HCT116 (cell line): ENCODE data around the gene TMEM214. TPM values are rescaled to one million over a fixed set of nuclear protein-coding genes. Genes with fewer than 3 reads are reported as not detected.

Source experiments
- ATAC-seq: fragments of 200-7000 bp; cut with Tn5 transposase; 2 replicates; pipeline ENCODE4 v1.9.1; 2020; ENCODE audit warnings: mild to moderate bottlenecking, moderate library complexity
- BruUV-seq: library from RNA; stranded (reverse); fragments of 400-500 nt; replicated peaks from 2 replicates; lab custom pipeline; 2021; lab: Mats Ljungman, UMichigan
- CTCF ChIA-PET: fragments of 300-600 bp; sonication (Branson Sonifier 250); formaldehyde crosslinking; loops from one replicate; lab custom pipeline; 2021; ENCODE audit warnings: antibody characterized with exemption; lab: Charles Lee
- POLR2A ChIA-PET: fragments of 300-600, 350-600 bp; sonication (Branson Sonifier 250); formaldehyde crosslinking; loops from one replicate; lab custom pipeline; 2021; ENCODE audit warnings: antibody characterized with exemption; lab: Charles Lee
- RAD21 ChIA-PET, 2 experiments: fragments of 300-600 bp; sonication (Branson Sonifier 250); formaldehyde crosslinking; loops; one replicate each; lab custom pipeline; 2023; ENCODE audit warnings: low total read pairs in 2 of 2; ENCODE audit not compliant: uncharacterized antibody in 2 of 2, unreplicated experiment in 2 of 2, low non-redundant PET in 1 of 2; lab: Charles Lee
- DNase-seq: peaks from one replicate; pipeline ENCODE4 v3.0.0-alpha.2; 2010; ENCODE audit warnings: low read depth, low spot score
- H2AFZ ChIP-seq: fragments of 200-600 bp; shearing (Covaris generic), sonication (generic); 2 replicates; pipeline ENCODE4 v1.6.1; 2017; ENCODE audit warnings: low read depth, mixed run types, mixed read lengths, antibody characterized with exemption, low read length; ENCODE audit not compliant: poor library complexity, severe bottlenecking
- H3K27ac ChIP-seq: 2 replicates; pipeline ENCODE4 v1.5.1; 2012; ENCODE audit warnings: low read depth, low read length
- H3K27me3 ChIP-seq: fragments of 200-600 bp; sonication (generic); 2 replicates; pipeline ENCODE4 v1.6.1; 2016; ENCODE audit warnings: mixed run types, low read length, mixed read lengths; ENCODE audit not compliant: insufficient read depth
- H3K36me3 ChIP-seq, 2 experiments: fragments of 200-500 bp in 1 of 2; fragments of 200-600 bp in 1 of 2; sonication (Bioruptor generic) in 1 of 2; sonication (generic) in 1 of 2; 2 replicates each; pipeline versions ENCODE4 v1.5.1 to v1.6.1; 2014 to 2016; ENCODE audit warnings: low read length in 2 of 2, inconsistent platforms in 1 of 2, mixed read lengths in 1 of 2, mixed run types in 1 of 2; ENCODE audit not compliant: insufficient read depth in 2 of 2, control insufficient read depth in 1 of 2
- H3K4me1 ChIP-seq, 2 experiments: fragments of 200-600 bp in 1 of 2; sonication (generic) in 1 of 2; 2 replicates each; pipeline versions ENCODE4 v1.5.1 to v1.6.1; 2012 to 2017; ENCODE audit warnings: low read length in 2 of 2, inconsistent platforms in 1 of 2, mild to moderate bottlenecking in 1 of 2, mixed read lengths in 1 of 2, mixed run types in 1 of 2, moderate library complexity in 1 of 2; ENCODE audit not compliant: insufficient read depth in 2 of 2, control insufficient read depth in 1 of 2
- H3K4me2 ChIP-seq: fragments of 200-600 bp; sonication (generic); 2 replicates; pipeline ENCODE4 v1.6.1; 2017; ENCODE audit warnings: mixed run types, low read length, mixed read lengths
- H3K4me3 ChIP-seq, 2 experiments: fragments of 200-600 bp in 1 of 2; sonication (generic) in 1 of 2; replicated peaks in 1 of 2; 2 replicates each; pipeline ENCODE4 v1.5.1; 2011 to 2016; ENCODE audit warnings: low read length in 2 of 2, control low read depth in 1 of 2, low read depth in 1 of 2, mild to moderate bottlenecking in 1 of 2, mixed read lengths in 1 of 2, mixed run types in 1 of 2
- H3K79me2 ChIP-seq: fragments of 200-600 bp; sonication (generic); 2 replicates; pipeline ENCODE4 v1.6.1; 2017; ENCODE audit warnings: mild to moderate bottlenecking, mixed run types, low read length, moderate library complexity, mixed read lengths; ENCODE audit not compliant: insufficient read depth
- H3K9ac ChIP-seq: fragments of 200-600 bp; sonication (generic); 2 replicates; pipeline ENCODE4 v1.6.1; 2016; ENCODE audit warnings: low read length, mixed read lengths
- H3K9me2 ChIP-seq: fragments of 200-600 bp; sonication (generic), shearing (Covaris generic); 2 replicates; pipeline ENCODE4 v1.6.1; 2017; ENCODE audit warnings: mixed run types, mild to moderate bottlenecking, moderate library complexity; ENCODE audit not compliant: insufficient read depth
- H3K9me3 ChIP-seq, 2 experiments: fragments of 200-500 bp in 1 of 2; fragments of 200-600 bp in 1 of 2; sonication (Bioruptor generic) in 1 of 2; sonication (generic) in 1 of 2; 2 replicates each; pipeline ENCODE4 v1.6.1; 2014 to 2017; ENCODE audit warnings: low read length in 2 of 2, mixed read lengths in 2 of 2, inconsistent platforms in 1 of 2, low read depth in 1 of 2, mild to moderate bottlenecking in 1 of 2, mixed run types in 1 of 2, moderate library complexity in 1 of 2; ENCODE audit not compliant: control insufficient read depth in 1 of 2, insufficient read depth in 1 of 2
- H4K20me1 ChIP-seq: fragments of 200-600 bp; sonication (generic), shearing (Covaris generic); 2 replicates; pipeline ENCODE4 v1.6.1; 2017; ENCODE audit warnings: mixed run types, mild to moderate bottlenecking, moderate library complexity; ENCODE audit not compliant: insufficient read depth
- CBX3 ChIP-seq: IDR thresholded peaks from 2 replicates; pipeline ENCODE4 v1.6.1; 2012; ENCODE audit warnings: low read depth
- CTCF ChIP-seq, 3 experiments: fragments of 200-600 bp in 1 of 3; sonication (generic) in 1 of 3; IDR thresholded peaks in 2 of 3; conservative IDR thresholded peaks in 1 of 3; 2 replicates each; pipeline ENCODE4 v1.5.1; 2012 to 2017; ENCODE audit warnings: low read depth in 2 of 3, low read length in 2 of 3, antibody characterized with exemption in 1 of 3, borderline replicate concordance in 1 of 3, control low read depth in 1 of 3, mild to moderate bottlenecking in 1 of 3, mixed read lengths in 1 of 3, mixed run types in 1 of 3, moderate library complexity in 1 of 3; ENCODE audit not compliant: insufficient read depth in 1 of 3
- EGR1 ChIP-seq: IDR thresholded peaks from 2 replicates; pipeline ENCODE4 v1.6.1; 2012; ENCODE audit warnings: low read depth
- EZH2phosphoT487 ChIP-seq: fragments of 200-600 bp; IDR thresholded peaks from 2 replicates; pipeline ENCODE4 v1.6.1; 2018; ENCODE audit warnings: antibody characterized with exemption, borderline replicate concordance
- MAX ChIP-seq: IDR thresholded peaks from 2 replicates; pipeline ENCODE4 v1.6.1; 2012
- POLR2A ChIP-seq: IDR thresholded peaks from 2 replicates; pipeline ENCODE4 v1.7.0; 2011; ENCODE audit warnings: borderline replicate concordance; ENCODE audit not compliant: insufficient read depth, insufficient read length; ENCODE audit errors: extremely low read depth
- POLR2AphosphoS5 ChIP-seq: IDR thresholded peaks from 2 replicates; pipeline ENCODE4 v1.6.1; 2011; ENCODE audit warnings: mild to moderate bottlenecking, low read depth, low read length, moderate library complexity
- RAD21 ChIP-seq: IDR thresholded peaks from 2 replicates; pipeline ENCODE4 v1.6.1; 2012; ENCODE audit warnings: low read depth, mild to moderate bottlenecking
- SRF ChIP-seq: IDR thresholded peaks from 2 replicates; pipeline ENCODE4 v1.6.1; 2012; ENCODE audit warnings: low read depth
- TCF7L2 ChIP-seq: IDR thresholded peaks from 2 replicates; pipeline ENCODE4 v1.7.0; 2011; ENCODE audit warnings: borderline replicate concordance, inconsistent platforms; ENCODE audit not compliant: insufficient read depth, insufficient read length; ENCODE audit errors: extremely low read depth
- YY1 ChIP-seq: IDR thresholded peaks from 2 replicates; pipeline ENCODE4 v1.6.1; 2011; ENCODE audit warnings: low read length, low read depth, moderate library complexity, mild to moderate bottlenecking; ENCODE audit not compliant: insufficient replicate concordance; ENCODE audit errors: extremely low read depth
- ZFX ChIP-seq: fragments of 450-650 bp; IDR thresholded peaks from 2 replicates; pipeline ENCODE4 v1.6.1; 2017
- ZNF274 ChIP-seq: fragments of 200-500 bp; sonication (Bioruptor generic); IDR thresholded peaks from 2 replicates; pipeline ENCODE4 v1.6.1; 2014; ENCODE audit warnings: mild to moderate bottlenecking, low read depth, low read length, inconsistent platforms
- intact Hi-C: fragments of 100-400 bp; cut with micrococcal nuclease; formaldehyde crosslinking; loops from 2 replicates; pipeline ENCODE4 v1.10.0; 2022
- total RNA-seq: library from RNA; stranded (reverse); gene quantifications from one replicate; pipeline ENCODE4 v1.2.1, GENCODE V29; 2021; ENCODE audit not compliant: unreplicated experiment

Gene TMEM214
- total RNA-seq, 1 experiment from 2014 or later, result 69.8 TPM

DNA sequence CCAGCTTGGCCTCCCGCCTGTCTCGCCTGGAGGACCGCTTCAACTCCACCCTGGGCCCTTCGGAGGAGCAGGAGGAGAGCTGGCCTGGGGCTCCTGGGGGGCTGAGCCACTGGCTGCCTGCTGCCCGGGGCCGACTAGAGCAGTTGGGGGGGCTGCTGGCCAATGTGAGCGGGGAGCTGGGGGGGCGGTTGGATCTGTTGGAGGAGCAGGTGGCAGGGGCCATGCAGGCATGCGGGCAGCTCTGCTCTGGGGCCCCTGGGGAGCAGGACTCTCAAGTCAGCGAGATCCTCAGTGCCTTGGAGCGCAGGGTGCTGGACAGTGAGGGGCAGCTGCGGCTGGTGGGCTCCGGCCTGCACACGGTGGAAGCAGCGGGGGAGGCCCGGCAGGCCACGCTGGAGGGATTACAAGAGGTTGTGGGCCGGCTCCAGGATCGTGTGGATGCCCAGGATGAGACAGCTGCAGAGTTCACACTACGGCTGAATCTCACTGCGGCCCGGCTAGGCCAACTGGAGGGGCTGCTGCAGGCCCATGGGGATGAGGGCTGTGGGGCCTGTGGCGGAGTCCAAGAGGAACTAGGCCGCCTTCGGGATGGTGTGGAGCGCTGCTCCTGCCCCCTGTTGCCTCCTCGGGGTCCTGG, 50.1 kb downstream of the TMEM214 start:
- CTCF ChIA-PET, result interaction anchor here (1.1 to 3.1 kb wide), 2 partner anchors 11 to 121 kb away, joined by 3 to 15 read pairs; partner anchors contain the start of gene OST4

More for the DNA sequence above, 50.1 kb downstream of the TMEM214 start:
- H3K9me2 ChIP-seq, result no peaks in the 10 kb centered on the region
- H3K27me3 ChIP-seq, result no peaks in the 10 kb centered on the region
- H4K20me1 ChIP-seq, result no peaks in the 10 kb centered on the region
- no peak overlapping the region for H3K4me2 ChIP-seq
- no TSS peak for BruUV-seq
- RAD21 ChIA-PET, result interaction anchor here in 1 of 2 experiments (1.6 kb wide), 1 partner anchor 121 kb away, joined by 4 read pairs; no protein-coding TSS in a partner anchor
- no peak for TF ChIP-seq CTCF (IDR thresholded peaks at IDR 0.05 in 2 of 3, conservative IDR thresholded peaks at IDR 0.05 in 1 of 3; ENCODE audit: borderline replicate concordance in 1 of 3, insufficient read depth in 1 of 3, low read depth in 2 of 3, low read length in 2 of 3)
- TF ChIP-seq SRF, result no peak
- TF ChIP-seq ZFX, result no peak
- no peak for TF ChIP-seq MAX
- TF ChIP-seq EZH2phosphoT487, result no peak
- TF ChIP-seq EGR1, result no peak
- TF ChIP-seq POLR2A, result no peak
- no peak for TF ChIP-seq CBX3
- no peak for TF ChIP-seq ZNF274
- no peak for TF ChIP-seq RAD21
- TF ChIP-seq TCF7L2, result no peak
- TF ChIP-seq YY1, result no peak
- no peak for TF ChIP-seq POLR2AphosphoS5
- peaks cover 13 to 42% of the 10 kb centered on the region in 2 experiments for H3K4me1 ChIP-seq
- H3K4me3 ChIP-seq, result no peak overlapping the region
- no peak for DNase-seq
- H3K36me3 ChIP-seq, result no peaks in the 10 kb centered on the region
- H3K79me2 ChIP-seq, result no peaks in the 10 kb centered on the region
- POLR2A ChIA-PET, result interaction anchor here (1.1 kb wide), 1 partner anchor 210 kb away, joined by 7 read pairs; no protein-coding TSS in a partner anchor
- ATAC-seq, result no peak
- H2AFZ ChIP-seq, result no peak overlapping the region
- no peak overlapping the region; the same call in 1 of the 2 replicates for H3K27ac ChIP-seq
- intact Hi-C loops, result no loop called here
- H3K9me3 ChIP-seq, result no peaks in the 10 kb centered on the region
- H3K9ac ChIP-seq, result no peak overlapping the region
